A673 (cell line): ENCODE data around the gene CNKSR1.

Source experiments
- EZH2 ChIP-seq: fragments of 200-600 bp; sonication (generic); IDR thresholded peaks from 2 replicates; pipeline ENCODE4 v1.6.1; 2017; ENCODE audit warnings: borderline replicate concordance, low read depth, mild to moderate bottlenecking, mixed read lengths, antibody characterized with exemption, low read length; ENCODE audit not compliant: poor library complexity, severe bottlenecking
- TF ChIP-seq, protein P1 (sequence below): fragments of 300-800, 200-600 bp; sonication (generic); conservative IDR thresholded peaks from 2 replicates; pipeline ENCODE4 v1.5.1; 2017; ENCODE audit warnings: low read depth, mild to moderate bottlenecking, antibody characterized with exemption, low read length, moderate library complexity, mixed read lengths

DNA sequence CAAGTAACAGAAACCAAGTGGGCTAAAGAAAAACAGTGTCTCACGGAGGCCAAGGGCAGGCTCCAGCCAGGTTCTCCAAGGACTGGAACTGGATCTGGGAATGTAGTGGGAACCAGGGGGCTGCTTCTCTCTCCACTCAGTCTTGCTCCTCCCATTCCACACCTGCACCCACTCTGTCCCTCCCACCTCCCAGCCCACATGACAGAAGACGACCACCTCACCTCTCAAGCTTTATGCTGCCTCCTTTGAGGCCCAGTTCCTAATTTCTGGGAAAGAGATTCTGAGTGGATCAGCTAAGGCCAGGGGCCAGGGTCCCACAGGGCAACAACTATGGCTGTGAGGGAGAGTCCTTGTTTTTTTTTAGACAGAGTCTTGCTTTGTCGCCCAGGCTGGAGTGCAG lies 38.0 kb downstream of the CNKSR1 start:
- TF ChIP-seq, protein P1, sequence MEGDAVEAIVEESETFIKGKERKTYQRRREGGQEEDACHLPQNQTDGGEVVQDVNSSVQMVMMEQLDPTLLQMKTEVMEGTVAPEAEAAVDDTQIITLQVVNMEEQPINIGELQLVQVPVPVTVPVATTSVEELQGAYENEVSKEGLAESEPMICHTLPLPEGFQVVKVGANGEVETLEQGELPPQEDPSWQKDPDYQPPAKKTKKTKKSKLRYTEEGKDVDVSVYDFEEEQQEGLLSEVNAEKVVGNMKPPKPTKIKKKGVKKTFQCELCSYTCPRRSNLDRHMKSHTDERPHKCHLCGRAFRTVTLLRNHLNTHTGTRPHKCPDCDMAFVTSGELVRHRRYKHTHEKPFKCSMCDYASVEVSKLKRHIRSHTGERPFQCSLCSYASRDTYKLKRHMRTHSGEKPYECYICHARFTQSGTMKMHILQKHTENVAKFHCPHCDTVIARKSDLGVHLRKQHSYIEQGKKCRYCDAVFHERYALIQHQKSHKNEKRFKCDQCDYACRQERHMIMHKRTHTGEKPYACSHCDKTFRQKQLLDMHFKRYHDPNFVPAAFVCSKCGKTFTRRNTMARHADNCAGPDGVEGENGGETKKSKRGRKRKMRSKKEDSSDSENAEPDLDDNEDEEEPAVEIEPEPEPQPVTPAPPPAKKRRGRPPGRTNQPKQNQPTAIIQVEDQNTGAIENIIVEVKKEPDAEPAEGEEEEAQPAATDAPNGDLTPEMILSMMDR, result no peak
- no peak for TF ChIP-seq EZH2
